Endodermal cell (in vitro differentiated cells): Measurements from ENCODE around the gene CARS2. TPM values are rescaled to one million over a fixed set of nuclear protein-coding genes. Genes with fewer than 3 reads are reported as not detected.

Source experiments
- DNase-seq: peaks from one replicate; pipeline ENCODE4 v3.0.0-alpha.2; 2017
- H3K27ac ChIP-seq: 2 replicates; pipeline ENCODE4 v1.5.1; 2013; ENCODE audit warnings: mild to moderate bottlenecking, low read depth, low read length, moderate library complexity
- H3K27me3 ChIP-seq: 2 replicates; pipeline ENCODE4 v1.6.1; 2013; ENCODE audit warnings: mild to moderate bottlenecking, low read length, moderate library complexity; ENCODE audit not compliant: insufficient read depth, control insufficient read depth, poor library complexity, severe bottlenecking
- H3K36me3 ChIP-seq: 2 replicates; pipeline ENCODE4 v1.7.0; 2013; ENCODE audit warnings: mild to moderate bottlenecking, low read length, moderate library complexity; ENCODE audit not compliant: control insufficient read depth, insufficient read depth
- H3K4me1 ChIP-seq: one replicate; pipeline ENCODE4 v1.7.0; 2013; ENCODE audit warnings: low read length; ENCODE audit not compliant: control insufficient read depth, insufficient read depth
- H3K4me3 ChIP-seq: 2 replicates; pipeline ENCODE4 v1.5.1; 2013; ENCODE audit warnings: mild to moderate bottlenecking, low read length, moderate library complexity
- H3K9ac ChIP-seq: 2 replicates; pipeline ENCODE4 v1.6.1; 2013; ENCODE audit warnings: mild to moderate bottlenecking, low read length, moderate library complexity; ENCODE audit not compliant: poor library complexity, severe bottlenecking; ENCODE audit errors: extremely low read depth
- H3K9me3 ChIP-seq: 2 replicates; pipeline ENCODE4 v1.6.1; 2013; ENCODE audit warnings: mild to moderate bottlenecking, low read length, moderate library complexity; ENCODE audit not compliant: control insufficient read depth
- H3K27ac Mint-ChIP-seq: 2 replicates; pipeline ENCODE4 v1.8.0; 2020; ENCODE audit warnings: mixed read lengths
- H3K27me3 Mint-ChIP-seq: 2 replicates; pipeline ENCODE4 v1.8.0; 2021; ENCODE audit warnings: mild to moderate bottlenecking, mixed read lengths; ENCODE audit not compliant: insufficient read depth
- H3K36me3 Mint-ChIP-seq: 2 replicates; pipeline ENCODE4 v1.8.0; 2020; ENCODE audit warnings: low read depth, mixed read lengths
- H3K4me1 Mint-ChIP-seq: 2 replicates; pipeline ENCODE4 v1.8.0; 2020; ENCODE audit warnings: mixed read lengths
- H3K4me3 Mint-ChIP-seq: 2 replicates; pipeline ENCODE4 v1.8.0; 2020; ENCODE audit warnings: mild to moderate bottlenecking, moderate library complexity, mixed read lengths
- H3K9me3 Mint-ChIP-seq: 2 replicates; pipeline ENCODE4 v1.8.0; 2020; ENCODE audit warnings: mild to moderate bottlenecking, mixed read lengths
- CTCF ChIP-seq: fragments of 200-600 bp; sonication (generic); conservative IDR thresholded peaks from 2 replicates; pipeline ENCODE4 v1.5.0; 2021; ENCODE audit warnings: antibody characterized with exemption, mild to moderate bottlenecking
- WGBS, 2 experiments: methylation state at CpG; one replicate each; pipeline versions ENCODE4 v1.1.5 to v1.1.7; 2013; ENCODE audit warnings: missing lambda C conversion rate in 2 of 2, mixed read lengths in 1 of 2; ENCODE audit not compliant: insufficient coverage in 1 of 2, insufficient read length in 1 of 2; 5-methylcytosine and 5-hydroxymethylcytosine counted together
- total RNA-seq, 2 donors: library from RNA; stranded (reverse); fragmentation: NEBNext Ultra II Directional in 1 of 2; extraction: Animal tissue kit (Norgen Biotek cat#: 25700) in 1 of 2; gene quantifications; 2 replicates in 1 of 2; 3 replicates in 1 of 2; pipeline ENCODE4 v1.2.1, GENCODE V29; 2021

The CARS2 gene
- total RNA-seq, 2 donors from 2014 or later, result 53.0 to 53.2 TPM

- no peak overlapping the region for H3K27ac ChIP-seq
- H3K9me3 Mint-ChIP-seq, result no peaks in the 10 kb centered on the region
- H3K4me1 Mint-ChIP-seq, result no peaks in the 10 kb centered on the region
- no peak overlapping the region for H3K4me3 ChIP-seq
- H3K9me3 ChIP-seq, result no peaks in the 10 kb centered on the region
- H3K27me3 Mint-ChIP-seq, result no peaks in the 10 kb centered on the region
- DNase-seq, result no peak
- H3K36me3 Mint-ChIP-seq, result peaks cover 65% of the 10 kb centered on the region
- H3K27ac Mint-ChIP-seq, result no peak overlapping the region
- peaks cover 75% of the 10 kb centered on the region for H3K36me3 ChIP-seq
- H3K4me1 ChIP-seq, result no peaks in the 10 kb centered on the region
- H3K4me3 Mint-ChIP-seq, result no peak overlapping the region
- no peak overlapping the region for H3K9ac ChIP-seq
- no peak for TF ChIP-seq CTCF
- no peaks in the 10 kb centered on the region for H3K27me3 ChIP-seq
- WGBS, 2 experiments, result 83 to 86% methylated on average over 8 to 12 of the region's 12 CpGs
Observed at GRCh38 chr13:110682746-110683145, 23.2 kb downstream of the CARS2 start.

- Mint-ChIP-seq H3K9me3 (no peaks in the 10 kb centered on the region), H3K4me3 (no peak overlapping the region), H3K27ac (no peak overlapping the region), H3K4me1 (no peaks in the 10 kb centered on the region), H3K36me3 (peaks cover 61% of the 10 kb centered on the region), H3K27me3 (no peaks in the 10 kb centered on the region)
- no peak for TF ChIP-seq CTCF
- H3K4me3 ChIP-seq, result no peak overlapping the region
- no peak overlapping the region for H3K9ac ChIP-seq
- no peak for DNase-seq
- no peaks in the 10 kb centered on the region for H3K4me1 ChIP-seq
- no peak overlapping the region for H3K27ac ChIP-seq
- no peaks in the 10 kb centered on the region for H3K27me3 ChIP-seq
- peaks cover 71% of the 10 kb centered on the region for H3K36me3 ChIP-seq
- 86 to 91% methylated on average over 9 to 14 of the region's 15 CpGs for WGBS, 2 experiments
- H3K9me3 ChIP-seq, result no peaks in the 10 kb centered on the region
Observed at GRCh38 chr13:110681868-110682550, 23.9 kb downstream of the CARS2 start.

GRCh38 chr13:110680852-110681251 lies 25.1 kb downstream of the CARS2 start:
- Histone ChIP-seq H3K4me1 (no peaks in the 10 kb centered on the region), H3K27me3 (no peaks in the 10 kb centered on the region), H3K4me3 (no peak overlapping the region), H3K9ac (no peak overlapping the region), H3K36me3 (peaks cover 70% of the 10 kb centered on the region), H3K9me3 (no peaks in the 10 kb centered on the region), H3K27ac (no peak overlapping the region)
- peak; percentile 74 for TF ChIP-seq CTCF
- Mint-ChIP-seq H3K9me3 (peaks cover 3% of the 10 kb centered on the region), H3K27me3 (no peaks in the 10 kb centered on the region), H3K4me1 (no peaks in the 10 kb centered on the region), H3K27ac (no peak overlapping the region), H3K4me3 (no peak overlapping the region), H3K36me3 (peaks cover 66% of the 10 kb centered on the region)
- 90 to 100% methylated on average over 1 to 7 of the region's 7 CpGs for WGBS, 2 experiments
- peak; percentile 81 for DNase-seq
